Measurements from ENCODE around the gene IL22RA1.

Gene IL22RA1

DNA sequence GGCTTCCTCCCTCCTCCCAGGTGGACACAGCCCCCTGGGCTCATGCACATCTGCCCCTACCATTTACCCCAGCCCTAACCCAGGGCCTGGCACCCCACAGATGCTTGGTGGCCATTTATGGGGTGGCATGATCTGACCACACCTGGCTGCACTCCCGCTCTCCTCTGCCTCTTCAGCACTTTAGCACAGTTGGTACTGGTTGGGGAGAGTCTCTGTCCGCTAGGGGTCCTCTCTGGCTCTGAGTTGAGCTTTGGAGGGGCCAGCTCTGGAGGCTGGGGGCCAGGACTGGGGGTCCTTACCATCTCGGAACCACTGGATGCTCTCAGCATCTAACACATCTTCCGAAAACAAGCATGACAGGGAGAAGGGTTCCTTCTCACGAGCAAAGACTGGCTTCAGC, 48.4 kb downstream of the IL22RA1 start:
- H3K9me3 Mint-ChIP-seq (ENCODE audit: low read depth): no peaks in the 10 kb centered on the region
- H3K36me3 Mint-ChIP-seq: no peaks in the 10 kb centered on the region
- no peak overlapping the region for H3K27ac Mint-ChIP-seq
- H3K4me3 Mint-ChIP-seq: no peak overlapping the region
- no peaks in the 10 kb centered on the region for H3K27me3 Mint-ChIP-seq
- H3K4me1 Mint-ChIP-seq (ENCODE audit: low read depth): no peaks in the 10 kb centered on the region

DNA sequence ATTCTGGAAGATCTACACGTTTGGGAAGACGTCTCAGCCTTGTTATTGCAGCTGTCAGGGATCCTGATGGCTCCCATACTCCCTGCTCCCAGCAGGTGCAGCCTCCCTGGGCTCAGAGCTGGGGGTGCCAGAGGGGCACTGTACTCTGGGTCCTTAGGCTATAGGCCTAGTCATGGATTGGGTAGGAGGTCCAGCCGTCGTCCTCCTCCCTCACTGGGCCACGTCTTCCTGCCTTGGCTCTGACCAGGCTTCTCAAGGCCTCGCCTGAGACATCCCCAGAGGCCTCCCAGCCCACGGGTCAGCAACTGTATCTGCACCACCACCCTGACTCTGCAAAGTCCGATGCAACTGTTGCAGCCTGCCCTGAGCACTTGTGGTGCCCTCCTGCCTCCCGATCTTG, 49.2 kb downstream of the IL22RA1 start:
- H3K27me3 Mint-ChIP-seq: no peaks in the 10 kb centered on the region
- H3K27ac Mint-ChIP-seq: no peak overlapping the region
- H3K4me1 Mint-ChIP-seq (ENCODE audit: low read depth): no peaks in the 10 kb centered on the region
- no peak overlapping the region for H3K4me3 Mint-ChIP-seq
- no peaks in the 10 kb centered on the region for H3K36me3 Mint-ChIP-seq
- no peaks in the 10 kb centered on the region for H3K9me3 Mint-ChIP-seq (ENCODE audit: low read depth)

DNA sequence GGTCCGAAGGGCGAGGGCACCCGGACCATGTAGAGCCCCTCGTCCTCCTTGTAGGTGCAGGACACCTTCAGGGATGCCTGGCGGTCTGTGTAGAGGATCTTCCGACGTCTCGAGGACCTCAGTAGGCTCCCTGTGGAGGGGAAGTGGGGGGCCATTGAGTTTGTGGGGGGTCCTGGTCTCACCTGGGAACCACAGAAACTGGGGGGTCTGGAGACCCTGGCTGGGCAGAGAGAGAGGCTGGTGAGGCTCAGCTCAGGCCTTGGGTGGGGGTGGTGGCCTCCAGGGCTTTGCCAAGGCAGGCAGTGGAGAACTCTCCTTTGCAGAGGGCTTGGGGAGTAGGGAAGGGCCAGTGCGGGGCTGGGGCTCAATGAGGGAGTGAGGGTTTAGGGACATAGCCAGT, 50.0 kb downstream of the IL22RA1 start:
- Mint-ChIP-seq H3K4me1 (ENCODE audit: low read depth) (no peaks in the 10 kb centered on the region), H3K27ac (no peak overlapping the region), H3K36me3 (no peaks in the 10 kb centered on the region), H3K27me3 (no peaks in the 10 kb centered on the region), H3K4me3 (no peak overlapping the region), H3K9me3 (ENCODE audit: low read depth) (no peaks in the 10 kb centered on the region)

- no peaks in the 10 kb centered on the region for H3K27me3 Mint-ChIP-seq
These were observed 50.9 kb downstream of the IL22RA1 start for GRCh38 chr1:24091971-24092482.

DNA sequence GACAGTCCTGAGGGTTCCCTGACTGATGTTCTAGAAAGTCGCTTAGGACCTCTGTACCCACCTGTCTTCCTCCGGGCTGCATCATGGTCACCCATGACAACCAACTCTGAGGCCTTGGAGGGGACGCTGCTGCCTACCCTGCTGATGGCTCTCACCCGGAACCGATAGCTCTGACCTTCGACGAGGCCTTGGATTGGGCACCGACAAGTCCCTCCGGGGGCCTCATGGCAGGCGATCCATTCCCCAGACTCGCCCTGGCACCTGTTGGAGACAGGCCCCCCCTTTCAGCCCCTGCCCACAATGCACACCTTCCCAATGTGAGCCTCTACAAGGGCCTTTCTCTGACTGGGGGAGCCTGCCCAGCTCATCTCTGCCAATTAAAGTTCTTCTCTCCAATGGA, 52.2 kb downstream of the IL22RA1 start:
- Mint-ChIP-seq H3K27ac (no peak overlapping the region), H3K4me3 (no peak overlapping the region), H3K36me3 (no peaks in the 10 kb centered on the region), H3K4me1 (ENCODE audit: low read depth) (no peaks in the 10 kb centered on the region), H3K27me3 (no peaks in the 10 kb centered on the region), H3K9me3 (ENCODE audit: low read depth) (no peaks in the 10 kb centered on the region)

More at GRCh38 chr1:24091971-24092482, 50.9 kb downstream of the IL22RA1 start:
- no peaks in the 10 kb centered on the region for H3K4me1 Mint-ChIP-seq (ENCODE audit: low read depth)
- H3K9me3 Mint-ChIP-seq (ENCODE audit: low read depth): no peaks in the 10 kb centered on the region
- no peaks in the 10 kb centered on the region for H3K36me3 Mint-ChIP-seq
- no peak overlapping the region for H3K27ac Mint-ChIP-seq
- no peak overlapping the region for H3K4me3 Mint-ChIP-seq

DNA sequence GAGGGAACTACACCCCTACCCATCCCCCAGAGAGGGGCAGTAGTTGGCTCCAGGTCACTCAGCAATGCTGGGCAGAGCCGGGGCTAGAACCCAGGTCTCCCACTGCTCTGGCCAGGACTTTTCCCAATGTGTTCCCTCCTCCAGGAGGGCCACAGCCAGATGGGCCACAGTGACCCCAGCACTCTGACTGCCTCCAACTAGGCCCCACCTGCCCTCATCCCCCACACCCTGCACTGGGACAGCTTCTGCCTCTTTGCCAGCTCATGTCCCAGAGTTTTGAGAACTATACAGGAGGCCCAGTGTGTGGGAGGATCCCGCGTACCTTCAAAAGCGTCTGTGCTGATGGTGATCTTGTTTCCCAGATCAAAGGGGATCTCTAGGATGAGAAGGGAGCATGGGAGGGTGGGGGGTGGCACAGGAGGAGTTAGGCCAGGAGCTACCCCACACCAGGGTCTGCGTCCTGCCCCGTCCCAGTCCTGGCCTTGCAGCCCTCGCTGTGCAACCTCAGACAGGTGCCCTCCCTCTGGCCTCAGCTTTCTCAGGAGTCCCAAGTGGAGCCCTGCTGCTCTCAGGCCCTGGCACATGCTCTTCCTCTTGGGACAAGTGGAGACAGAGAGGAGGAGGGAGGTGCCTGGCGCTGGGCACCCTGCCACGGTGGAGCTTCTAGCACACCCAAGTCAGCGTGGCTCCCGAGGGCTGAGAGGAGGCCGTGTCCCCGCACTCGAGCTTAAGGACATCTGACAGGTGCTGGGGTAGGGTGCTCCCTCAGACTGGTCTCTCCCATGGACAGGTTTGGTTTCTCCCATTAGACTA, 53.0 kb downstream of the IL22RA1 start:
- Mint-ChIP-seq H3K4me1 (ENCODE audit: low read depth) (no peaks in the 10 kb centered on the region), H3K27ac (no peak overlapping the region), H3K9me3 (ENCODE audit: low read depth) (no peaks in the 10 kb centered on the region), H3K4me3 (no peak overlapping the region), H3K27me3 (no peaks in the 10 kb centered on the region), H3K36me3 (no peaks in the 10 kb centered on the region)

- Mint-ChIP-seq H3K27me3 (no peaks in the 10 kb centered on the region), H3K4me1 (ENCODE audit: low read depth) (no peaks in the 10 kb centered on the region), H3K36me3 (no peaks in the 10 kb centered on the region), H3K9me3 (ENCODE audit: low read depth) (no peaks in the 10 kb centered on the region), H3K27ac (no peak overlapping the region), H3K4me3 (no peak overlapping the region)
These were observed 53.8 kb downstream of the IL22RA1 start for GRCh38 chr1:24089027-24089742.

DNA sequence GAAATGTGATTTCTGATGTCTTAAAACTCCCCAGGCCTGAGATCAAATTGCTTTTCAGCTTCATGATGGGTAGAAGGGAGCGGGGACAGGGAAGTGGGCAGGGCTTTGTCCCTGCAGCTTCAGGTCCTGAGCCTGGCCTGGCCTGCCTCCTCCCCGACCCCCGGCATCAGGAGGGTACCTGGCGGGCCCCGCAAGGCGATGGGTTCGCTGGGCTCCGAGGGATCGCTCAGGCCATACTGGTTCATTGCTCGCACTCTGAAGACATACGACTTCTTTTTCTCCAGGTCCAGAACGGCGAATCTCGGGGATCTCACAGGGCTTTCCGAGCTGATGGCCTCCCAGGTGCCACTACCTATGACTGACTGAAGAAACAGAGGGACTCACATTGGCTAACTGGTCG, 56.5 kb downstream of the IL22RA1 start:
- H3K27me3 Mint-ChIP-seq: no peaks in the 10 kb centered on the region
- no peaks in the 10 kb centered on the region for H3K36me3 Mint-ChIP-seq
- no peaks in the 10 kb centered on the region for H3K9me3 Mint-ChIP-seq (ENCODE audit: low read depth)
- no peaks in the 10 kb centered on the region for H3K4me1 Mint-ChIP-seq (ENCODE audit: low read depth)
- H3K4me3 Mint-ChIP-seq: no peak overlapping the region
- H3K27ac Mint-ChIP-seq: no peak overlapping the region

- no peaks in the 10 kb centered on the region for H3K9me3 Mint-ChIP-seq (ENCODE audit: low read depth)
These were observed 57.4 kb downstream of the IL22RA1 start for GRCh38 chr1:24085546-24085945.

DNA sequence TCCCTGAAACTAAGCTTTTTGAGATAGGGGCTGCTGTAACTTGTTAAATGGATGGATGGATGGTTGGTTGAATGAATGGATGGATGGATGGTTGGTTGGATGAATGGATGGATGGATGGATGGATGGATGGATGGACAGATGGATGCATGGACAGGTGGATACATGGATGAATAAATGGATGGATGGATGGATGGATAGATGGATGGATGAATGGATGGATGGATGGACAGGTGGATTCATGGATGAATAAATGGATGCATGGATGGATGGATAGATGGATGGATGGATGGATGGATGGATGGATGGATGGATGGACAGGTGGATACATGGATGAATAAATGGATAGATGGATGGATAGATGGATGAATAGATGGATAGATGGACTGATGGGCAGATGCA, 57.9 kb downstream of the IL22RA1 start:
- Mint-ChIP-seq H3K4me1 (ENCODE audit: low read depth) (no peaks in the 10 kb centered on the region), H3K9me3 (ENCODE audit: low read depth) (no peaks in the 10 kb centered on the region), H3K27ac (no peak overlapping the region), H3K4me3 (no peak overlapping the region), H3K27me3 (no peaks in the 10 kb centered on the region), H3K36me3 (no peaks in the 10 kb centered on the region)

More at GRCh38 chr1:24085546-24085945, 57.4 kb downstream of the IL22RA1 start:
- Mint-ChIP-seq H3K27me3 (no peaks in the 10 kb centered on the region), H3K4me1 (ENCODE audit: low read depth) (no peaks in the 10 kb centered on the region), H3K27ac (no peak overlapping the region), H3K36me3 (no peaks in the 10 kb centered on the region), H3K4me3 (no peak overlapping the region)

DNA sequence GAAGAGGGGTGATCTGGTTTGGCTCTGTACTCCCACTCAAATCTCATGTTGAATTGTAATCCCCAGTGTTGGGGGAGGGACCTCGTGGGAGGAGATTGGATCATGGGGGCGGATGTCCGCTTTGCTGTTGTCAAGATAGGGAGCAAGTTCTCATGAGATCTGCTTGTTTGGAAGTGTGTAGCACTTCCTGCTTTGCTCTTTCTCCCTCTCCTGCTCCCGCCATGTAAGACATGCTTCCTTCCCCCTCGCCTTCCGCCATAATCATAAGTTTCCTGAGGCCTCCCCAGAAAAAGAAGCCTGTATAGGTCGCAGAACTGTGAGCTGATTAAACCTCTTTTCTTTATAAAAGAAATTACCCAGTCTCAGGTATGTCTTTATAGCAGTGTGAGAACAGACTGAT, 58.9 kb downstream of the IL22RA1 start:
- no peaks in the 10 kb centered on the region for H3K9me3 Mint-ChIP-seq (ENCODE audit: low read depth)
- H3K36me3 Mint-ChIP-seq: no peaks in the 10 kb centered on the region
- no peaks in the 10 kb centered on the region for H3K27me3 Mint-ChIP-seq
- H3K4me3 Mint-ChIP-seq: no peak overlapping the region
- no peaks in the 10 kb centered on the region for H3K4me1 Mint-ChIP-seq (ENCODE audit: low read depth)
- H3K27ac Mint-ChIP-seq: no peak overlapping the region

GRCh38 chr1:24082372-24082771, 60.6 kb downstream of the IL22RA1 start:
- no peaks in the 10 kb centered on the region for H3K9me3 Mint-ChIP-seq (ENCODE audit: low read depth)
- no peak overlapping the region for H3K4me3 Mint-ChIP-seq

GRCh38 chr1:24081190-24081589, 61.8 kb downstream of the IL22RA1 start:
- no peak overlapping the region for H3K4me3 Mint-ChIP-seq
- no peak overlapping the region for H3K27ac Mint-ChIP-seq
- no peaks in the 10 kb centered on the region for H3K4me1 Mint-ChIP-seq (ENCODE audit: low read depth)
- H3K27me3 Mint-ChIP-seq: no peaks in the 10 kb centered on the region
- no peaks in the 10 kb centered on the region for H3K9me3 Mint-ChIP-seq (ENCODE audit: low read depth)
- no peaks in the 10 kb centered on the region for H3K36me3 Mint-ChIP-seq

More at GRCh38 chr1:24082372-24082771, 60.6 kb downstream of the IL22RA1 start:
- Mint-ChIP-seq H3K27me3 (no peaks in the 10 kb centered on the region), H3K36me3 (no peaks in the 10 kb centered on the region), H3K4me1 (ENCODE audit: low read depth) (no peaks in the 10 kb centered on the region), H3K27ac (no peak overlapping the region)

DNA sequence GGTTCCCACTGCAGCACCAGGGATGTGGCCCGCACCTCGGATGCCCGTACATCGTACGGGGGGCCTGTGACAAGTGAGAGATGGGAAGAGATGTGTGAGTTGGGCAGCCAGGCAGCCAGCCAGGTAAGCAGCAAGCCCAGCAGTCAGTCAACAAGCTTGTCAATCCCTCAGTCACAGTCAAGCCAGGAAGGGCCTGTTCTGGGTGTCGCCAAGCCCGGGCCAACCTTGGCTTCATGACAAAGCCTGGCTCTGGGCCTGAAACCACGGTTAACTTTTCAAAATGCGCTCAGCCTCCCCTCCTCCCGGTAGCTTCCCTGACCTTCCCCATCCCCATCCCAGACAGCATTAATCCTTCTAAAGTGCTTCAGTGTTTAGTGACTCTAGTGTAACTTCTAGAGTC, 62.8 kb downstream of the IL22RA1 start:
- H3K4me1 Mint-ChIP-seq (ENCODE audit: low read depth): no peaks in the 10 kb centered on the region
- no peaks in the 10 kb centered on the region for H3K36me3 Mint-ChIP-seq

DNA sequence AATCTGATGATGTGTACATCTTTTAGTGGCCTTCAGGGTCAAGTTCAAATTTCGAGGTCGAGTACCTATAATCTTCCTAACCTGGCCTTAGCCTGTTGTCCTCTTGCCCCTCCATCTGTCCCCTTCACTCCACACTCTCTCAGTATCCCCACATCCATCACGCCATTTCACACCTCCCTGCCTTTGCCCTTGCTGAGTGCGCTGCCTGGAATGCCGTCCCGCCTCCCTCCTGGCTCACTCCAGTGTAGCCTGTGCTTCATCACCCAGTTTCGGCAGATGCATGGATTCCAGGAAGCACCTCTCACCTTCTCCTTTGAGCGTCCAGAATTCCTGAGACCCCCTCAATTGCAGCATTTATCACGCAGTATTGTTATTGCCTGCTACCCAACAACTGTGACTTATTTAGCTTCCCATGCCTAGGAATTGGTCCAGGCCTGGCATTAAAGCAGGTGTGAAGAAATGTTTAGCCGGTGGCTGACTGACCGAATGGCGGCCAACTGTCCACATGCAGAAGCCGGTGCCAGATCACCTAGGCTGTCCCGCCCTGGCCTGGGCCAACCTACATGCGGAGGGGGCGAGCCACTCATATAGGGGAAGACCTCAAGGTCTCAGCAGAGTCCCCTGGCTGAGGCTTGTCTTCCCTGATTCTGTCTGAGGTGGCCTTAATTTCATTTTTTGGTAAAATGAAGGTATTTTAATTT, 65.5 kb downstream of the IL22RA1 start:
- H3K27ac Mint-ChIP-seq: no peak overlapping the region
- H3K4me1 Mint-ChIP-seq (ENCODE audit: low read depth): no peaks in the 10 kb centered on the region
- no peaks in the 10 kb centered on the region for H3K27me3 Mint-ChIP-seq
- no peaks in the 10 kb centered on the region for H3K9me3 Mint-ChIP-seq (ENCODE audit: low read depth)
- no peaks in the 10 kb centered on the region for H3K36me3 Mint-ChIP-seq
- no peak overlapping the region for H3K4me3 Mint-ChIP-seq

More for the DNA sequence above, 62.8 kb downstream of the IL22RA1 start:
- H3K27me3 Mint-ChIP-seq: no peaks in the 10 kb centered on the region
- no peak overlapping the region for H3K27ac Mint-ChIP-seq
- no peaks in the 10 kb centered on the region for H3K9me3 Mint-ChIP-seq (ENCODE audit: low read depth)
- H3K4me3 Mint-ChIP-seq: no peak overlapping the region

Data from activated naive CD8-positive, alpha-beta T cell (primary cell).